ENCODE measurements around the gene TRPM3. TPM values are rescaled to one million over a fixed set of nuclear protein-coding genes. Genes with fewer than 3 reads are reported as not detected.

Gene TRPM3
- total RNA-seq, 2 experiments from 2014 or later: not detected

GRCh38 chr9:70492319-70492777, 629.1 kb downstream of the TRPM3 start:
- no peak overlapping the region for H3K4me3 Mint-ChIP-seq
- no peak for DNase-seq
- H3K27ac Mint-ChIP-seq: peak overlapping the region; percentile 22
- ATAC-seq: no peak
- no peaks in the 10 kb centered on the region for H3K36me3 Mint-ChIP-seq
- H3K4me1 Mint-ChIP-seq: peaks cover 32% of the 10 kb centered on the region
- peaks cover 4% of the 10 kb centered on the region for H3K27me3 Mint-ChIP-seq
- CTCF ChIA-PET: interaction anchor here (0.8 kb wide), 1 partner anchor 148 kb away, joined by 3 read pairs; no protein-coding TSS in a partner anchor
- no peaks in the 10 kb centered on the region for H3K9me3 Mint-ChIP-seq (ENCODE audit: low read depth)

GRCh38 chr9:70491426-70492318, 629.7 kb downstream of the TRPM3 start:
- H3K36me3 Mint-ChIP-seq: no peaks in the 10 kb centered on the region
- peaks cover 4% of the 10 kb centered on the region for H3K27me3 Mint-ChIP-seq
- peaks cover 32% of the 10 kb centered on the region for H3K4me1 Mint-ChIP-seq
- CTCF ChIA-PET: interaction anchor here (0.8 kb wide), 1 partner anchor 147 kb away, joined by 3 read pairs; no protein-coding TSS in a partner anchor
- H3K9me3 Mint-ChIP-seq (ENCODE audit: low read depth): no peaks in the 10 kb centered on the region
- no peak overlapping the region for H3K4me3 Mint-ChIP-seq
- DNase-seq: peak; percentile 55
- H3K27ac Mint-ChIP-seq: peak overlapping the region; percentile 22
- peak; percentile 51 for ATAC-seq

GRCh38 chr9:70490478-70490877, 630.9 kb downstream of the TRPM3 start:
- no peak overlapping the region for H3K27ac Mint-ChIP-seq
- no peak overlapping the region for H3K4me3 Mint-ChIP-seq
- peaks cover 31% of the 10 kb centered on the region for H3K4me1 Mint-ChIP-seq
- H3K9me3 Mint-ChIP-seq (ENCODE audit: low read depth): no peaks in the 10 kb centered on the region
- ATAC-seq (no peak), DNase-seq (no peak)
- CTCF ChIA-PET: no interaction called here
- H3K27me3 Mint-ChIP-seq: peaks cover 4% of the 10 kb centered on the region
- H3K36me3 Mint-ChIP-seq: no peaks in the 10 kb centered on the region

- H3K27me3 Mint-ChIP-seq: no peaks in the 10 kb centered on the region
- H3K9me3 Mint-ChIP-seq (ENCODE audit: low read depth): no peaks in the 10 kb centered on the region
- H3K36me3 Mint-ChIP-seq: no peaks in the 10 kb centered on the region
- CTCF ChIA-PET: interaction anchor here (1.2 kb wide), 1 partner anchor 114 kb away, joined by 3 read pairs; no protein-coding TSS in a partner anchor
- no peak for DNase-seq
- no peak overlapping the region for H3K4me3 Mint-ChIP-seq
- peaks cover 19% of the 10 kb centered on the region for H3K4me1 Mint-ChIP-seq
- no peak overlapping the region for H3K27ac Mint-ChIP-seq
- no peak for ATAC-seq
Observed at GRCh38 chr9:70488793-70489105, 632.7 kb downstream of the TRPM3 start.

- CTCF ChIA-PET: interaction anchor here (1.2 kb wide), 1 partner anchor 114 kb away, joined by 3 read pairs; no protein-coding TSS in a partner anchor
Observed at GRCh38 chr9:70488098-70488792, 633.2 kb downstream of the TRPM3 start.

GRCh38 chr9:70486127-70486526, 635.3 kb downstream of the TRPM3 start:
- Mint-ChIP-seq H3K36me3 (no peaks in the 10 kb centered on the region), H3K4me3 (no peak overlapping the region), H3K27ac (no peak overlapping the region), H3K27me3 (no peaks in the 10 kb centered on the region), H3K9me3 (ENCODE audit: low read depth) (no peaks in the 10 kb centered on the region), H3K4me1 (peaks cover 3% of the 10 kb centered on the region)
- CTCF ChIA-PET: interaction anchor here (0.6 kb wide), 1 partner anchor 11 kb away, joined by 3 read pairs; no protein-coding TSS in a partner anchor
- ATAC-seq (no peak), DNase-seq (no peak)

More at GRCh38 chr9:70488098-70488792, 633.2 kb downstream of the TRPM3 start:
- no peak overlapping the region for H3K4me3 Mint-ChIP-seq
- no peaks in the 10 kb centered on the region for H3K27me3 Mint-ChIP-seq
- H3K9me3 Mint-ChIP-seq (ENCODE audit: low read depth): no peaks in the 10 kb centered on the region
- H3K36me3 Mint-ChIP-seq: no peaks in the 10 kb centered on the region
- H3K27ac Mint-ChIP-seq: no peak overlapping the region
- H3K4me1 Mint-ChIP-seq: peaks cover 18% of the 10 kb centered on the region
- ATAC-seq (no peak), DNase-seq (no peak)

GRCh38 chr9:70485273-70485858, 636.1 kb downstream of the TRPM3 start:
- no peaks in the 10 kb centered on the region for H3K9me3 Mint-ChIP-seq (ENCODE audit: low read depth)
- CTCF ChIA-PET: interaction anchor here (1.4 kb wide), 1 partner anchor 9 kb away, joined by 4 read pairs; no protein-coding TSS in a partner anchor
- no peak overlapping the region for H3K27ac Mint-ChIP-seq
- H3K36me3 Mint-ChIP-seq: no peaks in the 10 kb centered on the region
- no peak overlapping the region for H3K4me3 Mint-ChIP-seq
- peaks cover under 1% of the 10 kb centered on the region for H3K4me1 Mint-ChIP-seq
- ATAC-seq (no peak), DNase-seq (no peak)
- H3K27me3 Mint-ChIP-seq: no peaks in the 10 kb centered on the region

GRCh38 chr9:70484232-70485130, 636.9 kb downstream of the TRPM3 start:
- CTCF ChIA-PET: interaction anchor here (1.4 kb wide), 1 partner anchor 8 kb away, joined by 4 read pairs; no protein-coding TSS in a partner anchor
- no peaks in the 10 kb centered on the region for H3K36me3 Mint-ChIP-seq
- ATAC-seq (no peak), DNase-seq (no peak)
- no peaks in the 10 kb centered on the region for H3K9me3 Mint-ChIP-seq (ENCODE audit: low read depth)
- H3K4me1 Mint-ChIP-seq: no peaks in the 10 kb centered on the region
- H3K27me3 Mint-ChIP-seq: no peaks in the 10 kb centered on the region
- no peak overlapping the region for H3K4me3 Mint-ChIP-seq
- no peak overlapping the region for H3K27ac Mint-ChIP-seq

GRCh38 chr9:70481471-70481870, 640.0 kb downstream of the TRPM3 start:
- no peak for ATAC-seq
- CTCF ChIA-PET: no interaction called here
- Mint-ChIP-seq H3K4me3 (no peak overlapping the region), H3K27me3 (no peaks in the 10 kb centered on the region), H3K27ac (no peak overlapping the region), H3K4me1 (no peaks in the 10 kb centered on the region), H3K36me3 (no peaks in the 10 kb centered on the region), H3K9me3 (ENCODE audit: low read depth) (no peaks in the 10 kb centered on the region)
- DNase-seq: no peak

GRCh38 chr9:70480405-70480980, 640.9 kb downstream of the TRPM3 start:
- Mint-ChIP-seq H3K27me3 (no peaks in the 10 kb centered on the region), H3K27ac (no peak overlapping the region), H3K4me3 (no peak overlapping the region), H3K4me1 (no peaks in the 10 kb centered on the region), H3K36me3 (no peaks in the 10 kb centered on the region), H3K9me3 (ENCODE audit: low read depth) (no peaks in the 10 kb centered on the region)
- DNase-seq (no peak), ATAC-seq (no peak)
- CTCF ChIA-PET: interaction anchor here (1.2 kb wide), 1 partner anchor 122 kb away, joined by 3 read pairs; no protein-coding TSS in a partner anchor

GRCh38 chr9:70479880-70480291, 641.5 kb downstream of the TRPM3 start:
- Mint-ChIP-seq H3K4me3 (no peak overlapping the region), H3K4me1 (no peaks in the 10 kb centered on the region), H3K27ac (no peak overlapping the region), H3K9me3 (ENCODE audit: low read depth) (no peaks in the 10 kb centered on the region), H3K36me3 (no peaks in the 10 kb centered on the region), H3K27me3 (no peaks in the 10 kb centered on the region)
- DNase-seq (no peak), ATAC-seq (no peak)
- CTCF ChIA-PET: interaction anchor here (0.6 to 1.2 kb wide), 2 partner anchors 122 to 1421 kb away, joined by 3 to 4 read pairs; no protein-coding TSS in a partner anchor

Data from activated CD8-positive, alpha-beta memory T cell treated with anti-CD3 and anti-CD28 coated beads, Interleukin-2, amount 10 ng/mL, durations not matched to agents 7 days and 5 days (primary cell).